IMR-90 (cell line): ENCODE results near the gene FNIP1. TPM values are rescaled to one million over a fixed set of nuclear protein-coding genes. Genes with fewer than 3 reads are reported as not detected.

ENCODE experiments used
- MXI1 ChIP-seq: IDR thresholded peaks from 2 replicates; pipeline ENCODE4 v1.6.1; 2012; ENCODE audit warnings: low read depth, mild to moderate bottlenecking, low read length, moderate library complexity, borderline replicate concordance
- polyA plus RNA-seq, 3 experiments: library from polyadenylated mRNA; depleted of rRNA; stranded (reverse); fragments of >200 nt; gene quantifications; 2 replicates each; pipeline ENCODE4 v1.2.3, GENCODE V29; 2012; ENCODE audit warnings: low replicate concordance in 1 of 3
- total RNA-seq: library from RNA; depleted of rRNA; stranded (reverse); fragments of >200 nt; gene quantifications from 2 replicates; pipeline ENCODE4 v1.2.3, GENCODE V29; 2012
- TF ChIP-seq, protein P1 (sequence below): fragments of 150-350 bp; IDR thresholded peaks from 2 replicates; pipeline ENCODE4 v1.6.1; 2016; ENCODE audit warnings: low read depth, mild to moderate bottlenecking, low read length, moderate library complexity, borderline replicate concordance

The FNIP1 gene
- total and polyA plus RNA-seq, 2 of the 4 experiments (the other 2 are of a cell fraction) = 5.6 to 34.1 TPM

DNA sequence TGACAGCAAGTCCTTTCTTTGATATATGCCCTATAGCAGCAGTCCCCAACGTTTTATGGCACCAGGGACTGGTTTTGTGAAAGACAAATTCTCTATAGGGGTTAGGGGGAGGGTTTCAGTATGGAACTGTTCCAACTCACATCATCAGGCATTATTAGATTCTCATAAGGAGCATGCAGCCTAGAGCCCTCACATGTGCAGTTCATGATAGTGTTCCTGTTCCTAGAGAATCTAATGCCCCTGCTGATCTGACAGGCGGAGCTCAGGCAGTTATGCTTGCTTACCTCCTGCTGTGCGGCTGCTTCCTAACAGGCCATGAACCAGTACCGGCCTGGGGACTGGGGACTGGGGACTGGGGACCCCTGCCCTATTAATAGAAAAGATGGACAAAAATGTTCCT is 159.1 kb downstream of the FNIP1 start (continued):
- TF ChIP-seq MXI1 = no peak
- TF ChIP-seq, protein P1, sequence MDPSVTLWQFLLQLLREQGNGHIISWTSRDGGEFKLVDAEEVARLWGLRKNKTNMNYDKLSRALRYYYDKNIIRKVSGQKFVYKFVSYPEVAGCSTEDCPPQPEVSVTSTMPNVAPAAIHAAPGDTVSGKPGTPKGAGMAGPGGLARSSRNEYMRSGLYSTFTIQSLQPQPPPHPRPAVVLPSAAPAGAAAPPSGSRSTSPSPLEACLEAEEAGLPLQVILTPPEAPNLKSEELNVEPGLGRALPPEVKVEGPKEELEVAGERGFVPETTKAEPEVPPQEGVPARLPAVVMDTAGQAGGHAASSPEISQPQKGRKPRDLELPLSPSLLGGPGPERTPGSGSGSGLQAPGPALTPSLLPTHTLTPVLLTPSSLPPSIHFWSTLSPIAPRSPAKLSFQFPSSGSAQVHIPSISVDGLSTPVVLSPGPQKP = no peak
